22Rv1 (cell line): ENCODE results near the gene BAG3.

Source experiments
- ZFX ChIP-seq: fragments of 450-650 bp; IDR thresholded peaks from 2 replicates; pipeline ENCODE4 v1.6.1; 2017; ENCODE audit warnings: antibody characterized with exemption, borderline replicate concordance
- TF ChIP-seq, protein P1 (sequence below): fragments of 450-650 bp; IDR thresholded peaks from 2 replicates; pipeline ENCODE4 v1.5.1; 2017; ENCODE audit warnings: mild to moderate bottlenecking

GRCh38 chr10:119714484-119714816 lies 63.3 kb downstream of the BAG3 start:
- TF ChIP-seq, protein P1, sequence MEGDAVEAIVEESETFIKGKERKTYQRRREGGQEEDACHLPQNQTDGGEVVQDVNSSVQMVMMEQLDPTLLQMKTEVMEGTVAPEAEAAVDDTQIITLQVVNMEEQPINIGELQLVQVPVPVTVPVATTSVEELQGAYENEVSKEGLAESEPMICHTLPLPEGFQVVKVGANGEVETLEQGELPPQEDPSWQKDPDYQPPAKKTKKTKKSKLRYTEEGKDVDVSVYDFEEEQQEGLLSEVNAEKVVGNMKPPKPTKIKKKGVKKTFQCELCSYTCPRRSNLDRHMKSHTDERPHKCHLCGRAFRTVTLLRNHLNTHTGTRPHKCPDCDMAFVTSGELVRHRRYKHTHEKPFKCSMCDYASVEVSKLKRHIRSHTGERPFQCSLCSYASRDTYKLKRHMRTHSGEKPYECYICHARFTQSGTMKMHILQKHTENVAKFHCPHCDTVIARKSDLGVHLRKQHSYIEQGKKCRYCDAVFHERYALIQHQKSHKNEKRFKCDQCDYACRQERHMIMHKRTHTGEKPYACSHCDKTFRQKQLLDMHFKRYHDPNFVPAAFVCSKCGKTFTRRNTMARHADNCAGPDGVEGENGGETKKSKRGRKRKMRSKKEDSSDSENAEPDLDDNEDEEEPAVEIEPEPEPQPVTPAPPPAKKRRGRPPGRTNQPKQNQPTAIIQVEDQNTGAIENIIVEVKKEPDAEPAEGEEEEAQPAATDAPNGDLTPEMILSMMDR: no peak
- TF ChIP-seq ZFX: no peak
